NOMO-1 treated with dmso at 0.1 percent for 144 hours (cell line): ENCODE data around the gene DCC.

Source experiments
- DNase-seq: peaks from one replicate; lab custom pipeline; 2025; ENCODE audit not compliant: unreplicated experiment; lab: John Stamatoyannopoulos, UW

Gene DCC

DNA sequence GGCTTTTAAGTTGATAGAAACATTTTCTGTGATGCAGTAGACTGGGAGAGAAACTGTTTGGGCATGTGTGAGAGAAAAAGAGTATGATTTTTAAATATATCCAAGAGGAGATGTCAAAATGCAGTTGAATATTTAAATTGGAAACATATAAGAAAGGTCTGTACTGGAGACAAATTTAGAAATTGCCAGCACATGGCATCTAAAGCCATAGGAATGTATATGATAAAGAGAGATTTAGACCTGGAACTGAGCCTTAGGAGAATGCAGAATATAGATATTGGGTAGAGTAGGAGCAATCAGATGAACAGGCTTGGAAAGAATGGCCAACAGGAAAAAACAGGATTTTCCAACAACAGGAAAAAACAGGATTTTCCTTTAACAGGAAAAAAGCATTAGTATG lies 1203.7 kb downstream of the DCC start:
- DNase-seq = no peak

DNA sequence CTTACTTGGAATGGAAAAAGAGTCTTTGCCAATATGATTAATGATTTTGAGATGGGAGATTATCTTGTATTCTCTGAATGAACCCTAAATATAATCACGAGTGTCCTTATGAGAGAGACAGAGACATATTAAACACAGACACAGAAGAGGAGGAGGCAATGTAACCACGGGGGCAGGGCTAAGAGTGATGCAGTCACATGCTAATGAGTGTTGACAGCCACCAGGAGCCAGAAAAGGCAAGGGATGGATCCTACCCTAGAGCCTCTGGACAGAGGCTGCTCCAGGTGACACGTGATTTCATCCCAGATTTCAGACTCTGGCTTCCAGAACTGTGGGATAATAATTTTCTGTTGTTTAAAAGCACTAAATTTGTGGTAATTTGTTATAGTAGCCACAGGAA lies 1204.9 kb downstream of the DCC start:
- DNase-seq = no peak

DNA sequence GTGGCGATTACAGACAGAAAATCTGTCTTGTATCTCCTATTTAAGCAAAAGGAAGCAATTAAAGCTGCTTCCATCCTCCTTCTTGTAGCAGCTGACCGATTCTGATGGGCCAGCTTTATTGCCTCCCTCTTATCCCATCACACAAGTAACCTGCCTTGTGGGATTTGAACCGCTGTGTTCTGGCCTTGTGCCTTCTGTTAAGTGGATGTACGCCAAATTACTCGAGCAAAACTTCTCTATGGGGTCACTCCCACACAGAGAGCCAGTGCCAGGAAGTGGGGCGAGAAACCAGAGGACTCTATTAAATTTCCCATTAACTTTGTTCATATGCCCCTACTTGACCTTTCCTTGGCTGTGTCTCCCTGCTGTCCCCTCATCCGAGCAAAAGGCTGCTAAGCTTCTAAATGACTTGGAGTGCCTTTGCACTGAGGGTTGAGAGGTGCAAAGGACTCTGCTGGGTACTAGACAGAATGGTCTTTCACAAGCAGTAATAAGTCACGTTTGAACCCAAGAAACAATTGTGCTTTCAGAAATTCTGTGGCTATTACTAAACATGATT lies 1212.0 kb downstream of the DCC start:
- DNase-seq = no peak

DNA sequence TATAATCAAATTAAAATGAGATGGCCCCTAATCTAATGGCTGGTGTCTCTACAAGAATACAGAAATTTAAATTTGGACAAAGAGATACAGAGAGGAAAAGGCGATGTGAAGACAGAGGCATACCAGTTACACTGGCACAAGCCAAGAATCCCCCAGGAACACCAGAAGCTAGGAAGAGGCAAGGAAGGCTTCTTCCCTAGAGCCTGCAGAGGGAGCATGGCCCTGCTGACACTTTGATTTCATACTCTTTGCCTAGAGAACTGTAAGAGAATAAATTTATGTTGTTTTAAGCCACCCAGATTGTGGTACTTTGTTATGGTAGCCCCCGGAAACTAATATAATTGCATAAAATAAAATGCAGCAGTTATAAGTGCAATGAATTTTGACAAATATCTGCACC lies 1213.0 kb downstream of the DCC start:
- no peak for DNase-seq

DNA sequence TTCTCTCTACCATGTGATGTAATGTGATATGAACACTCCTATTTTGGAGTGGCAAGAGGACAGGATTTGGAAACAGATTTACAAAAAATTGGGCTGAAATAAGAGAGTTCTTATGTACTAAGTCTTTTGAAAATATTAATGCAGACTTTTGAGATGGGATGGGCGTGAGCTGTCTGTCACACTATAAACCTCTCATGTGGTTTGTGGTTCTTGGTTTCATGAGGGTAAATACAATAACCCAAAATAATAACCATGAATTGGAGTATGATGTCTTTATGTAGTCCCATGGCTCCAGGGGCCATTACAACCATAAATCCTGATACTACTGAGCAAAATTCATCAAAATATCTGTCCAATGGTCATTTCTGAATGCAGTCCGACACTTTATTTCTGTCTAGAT lies 1216.5 kb downstream of the DCC start:
- DNase-seq = no peak

DNA sequence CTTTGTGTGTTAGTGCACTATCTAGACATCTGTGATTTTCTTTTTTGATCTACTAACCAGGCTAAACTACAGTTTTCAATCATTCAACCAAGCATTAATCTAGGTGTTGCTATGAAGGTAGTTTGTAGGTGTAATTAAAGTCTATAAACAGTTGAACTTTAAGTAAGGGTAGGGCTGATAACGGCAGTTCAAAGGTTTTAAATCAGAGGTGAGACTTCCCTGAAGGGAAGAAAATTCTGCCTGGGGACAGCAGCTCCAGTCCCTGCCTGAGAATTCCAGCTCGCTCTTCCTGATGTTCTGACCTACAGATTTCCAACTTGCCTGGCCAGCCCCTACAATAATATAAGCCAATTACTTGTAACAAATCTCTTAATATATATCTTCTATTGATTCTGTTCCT lies 1220.5 kb downstream of the DCC start:
- DNase-seq = no peak

DNA sequence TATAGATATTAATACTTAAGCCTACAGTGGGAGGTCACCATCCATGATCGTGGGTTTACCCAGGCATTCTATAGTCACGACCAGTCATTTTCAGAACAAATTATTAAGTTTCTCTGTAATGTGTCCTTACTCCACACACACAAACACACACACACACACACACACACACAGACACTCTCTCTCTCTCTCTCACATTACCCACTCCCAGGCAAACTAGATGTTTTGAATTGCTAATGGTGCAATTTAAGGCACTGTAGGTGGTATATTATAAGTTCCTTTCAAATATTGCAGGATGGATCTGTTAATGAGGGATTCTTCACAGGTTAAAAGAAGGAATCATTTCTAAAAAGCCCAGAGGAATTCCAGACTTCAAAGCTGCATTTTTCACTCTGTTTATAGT lies 1226.6 kb downstream of the DCC start:
- no peak for DNase-seq

DNA sequence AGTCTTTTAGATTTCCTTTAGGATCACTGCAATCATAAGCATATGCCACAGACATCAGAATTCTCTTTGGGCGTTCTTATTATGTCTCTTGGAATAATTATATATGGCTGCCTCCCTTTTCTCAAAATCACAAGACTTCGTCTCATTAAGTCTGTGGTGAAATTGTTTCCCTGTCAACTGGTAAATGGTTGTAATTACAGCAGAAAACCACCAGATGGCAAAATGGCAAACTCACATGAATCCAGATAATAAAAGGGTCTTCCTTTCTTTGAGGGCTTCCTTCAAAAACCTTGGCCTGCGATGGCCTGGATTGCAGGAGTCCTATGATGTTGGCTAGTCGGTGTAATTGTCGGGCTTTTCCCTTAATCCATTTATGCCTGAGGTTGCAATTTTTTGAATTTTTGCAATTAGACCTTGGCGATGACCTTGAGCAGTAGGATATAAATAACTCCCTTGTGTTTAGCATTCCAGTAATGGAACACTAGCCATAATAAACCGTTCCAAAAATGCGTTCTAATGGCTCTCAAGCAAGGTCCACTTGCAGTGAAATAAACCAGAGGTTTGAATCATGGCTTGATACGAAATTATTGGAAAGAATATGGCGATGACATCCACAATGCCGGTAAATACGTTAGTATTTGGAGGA lies 1228.1 kb downstream of the DCC start:
- DNase-seq = no peak
